ENCODE results near the gene CPNE4. TPM values are rescaled to one million over a fixed set of nuclear protein-coding genes. Genes with fewer than 3 reads are reported as not detected.

The CPNE4 gene
- total and polyA plus RNA-seq, 7 donors: 0.03 to 0.04 TPM; not detected in 5

DNA sequence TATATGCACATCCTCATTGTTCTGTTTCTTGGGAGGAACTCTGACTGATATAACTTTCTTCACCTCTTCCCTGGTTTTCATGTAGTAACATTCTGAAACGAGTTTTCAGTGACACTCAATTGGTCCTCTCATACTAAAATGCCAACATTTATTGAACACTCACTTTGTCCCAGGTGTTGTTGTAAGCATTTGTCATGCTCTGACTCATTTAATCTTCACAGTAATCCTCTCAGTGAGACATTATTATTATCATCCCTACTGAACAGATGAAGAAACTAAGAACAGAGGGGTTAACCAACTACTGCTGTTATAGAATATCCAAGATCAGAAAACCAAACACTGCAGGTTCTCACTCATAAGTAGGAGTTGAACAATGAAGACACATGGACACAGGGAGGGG lies 437.9 kb downstream of the CPNE4 start:
- H3K27me3 ChIP-seq (ENCODE audit: insufficient read depth in 3 of 3, low read length in 2 of 3): no peaks in the 10 kb centered on the region
- WGBS, 3 donors: 62 to 82% (median 63%) methylated on average over 1 of the region's 1 CpG
- intact Hi-C loops (cut with DNase I): no loop called here

GRCh38 chr3:131591394-131592014 lies 443.3 kb downstream of the CPNE4 start:
- no peaks in the 10 kb centered on the region for H3K27me3 ChIP-seq (ENCODE audit: insufficient read depth in 3 of 3, low read length in 2 of 3)
- intact Hi-C loops (cut with DNase I): no loop called here
- no peak for DNase-seq
- no peak overlapping the region for H3K27ac ChIP-seq
- H3K36me3 ChIP-seq (ENCODE audit: insufficient read depth in 1 of 2, low read depth in 1 of 2): no peaks in the 10 kb centered on the region
- no peaks in the 10 kb centered on the region for H3K9me3 ChIP-seq
- WGBS, 3 donors: 26 to 44% (median 27%) methylated on average over 1 of the region's 1 CpG
- TF ChIP-seq, protein P1, sequence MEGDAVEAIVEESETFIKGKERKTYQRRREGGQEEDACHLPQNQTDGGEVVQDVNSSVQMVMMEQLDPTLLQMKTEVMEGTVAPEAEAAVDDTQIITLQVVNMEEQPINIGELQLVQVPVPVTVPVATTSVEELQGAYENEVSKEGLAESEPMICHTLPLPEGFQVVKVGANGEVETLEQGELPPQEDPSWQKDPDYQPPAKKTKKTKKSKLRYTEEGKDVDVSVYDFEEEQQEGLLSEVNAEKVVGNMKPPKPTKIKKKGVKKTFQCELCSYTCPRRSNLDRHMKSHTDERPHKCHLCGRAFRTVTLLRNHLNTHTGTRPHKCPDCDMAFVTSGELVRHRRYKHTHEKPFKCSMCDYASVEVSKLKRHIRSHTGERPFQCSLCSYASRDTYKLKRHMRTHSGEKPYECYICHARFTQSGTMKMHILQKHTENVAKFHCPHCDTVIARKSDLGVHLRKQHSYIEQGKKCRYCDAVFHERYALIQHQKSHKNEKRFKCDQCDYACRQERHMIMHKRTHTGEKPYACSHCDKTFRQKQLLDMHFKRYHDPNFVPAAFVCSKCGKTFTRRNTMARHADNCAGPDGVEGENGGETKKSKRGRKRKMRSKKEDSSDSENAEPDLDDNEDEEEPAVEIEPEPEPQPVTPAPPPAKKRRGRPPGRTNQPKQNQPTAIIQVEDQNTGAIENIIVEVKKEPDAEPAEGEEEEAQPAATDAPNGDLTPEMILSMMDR (IDR thresholded peaks at IDR 0.05): no peak
- H3K4me3 ChIP-seq: no peak overlapping the region
- no peaks in the 10 kb centered on the region for H3K4me1 ChIP-seq
- no peak for ATAC-seq

More for the DNA sequence above, 437.9 kb downstream of the CPNE4 start:
- Histone ChIP-seq H3K4me3 (no peak overlapping the region), H3K27ac (no peak overlapping the region), H3K9me3 (no peaks in the 10 kb centered on the region), H3K4me1 (no peaks in the 10 kb centered on the region), H3K36me3 (ENCODE audit: insufficient read depth in 1 of 2, low read depth in 1 of 2) (no peaks in the 10 kb centered on the region)
- DNase-seq (no peak), ATAC-seq (no peak)
- TF ChIP-seq, protein P1 (IDR thresholded peaks at IDR 0.05): no peak

- H3K9me3 ChIP-seq: no peaks in the 10 kb centered on the region
- H3K27ac ChIP-seq: no peak overlapping the region
- H3K4me1 ChIP-seq: no peaks in the 10 kb centered on the region
- intact Hi-C loops (cut with DNase I): no loop called here
- no peaks in the 10 kb centered on the region for H3K36me3 ChIP-seq (ENCODE audit: insufficient read depth in 1 of 2, low read depth in 1 of 2)
- ATAC-seq (no peak), DNase-seq (no peak)
- no peaks in the 10 kb centered on the region for H3K27me3 ChIP-seq (ENCODE audit: insufficient read depth in 3 of 3, low read length in 2 of 3)
- H3K4me3 ChIP-seq: no peak overlapping the region
- TF ChIP-seq, protein P1 (IDR thresholded peaks at IDR 0.05): no peak
These were observed 448.5 kb downstream of the CPNE4 start for GRCh38 chr3:131586277-131586676.

GRCh38 chr3:131582438-131582837 lies 452.4 kb downstream of the CPNE4 start:
- H3K36me3 ChIP-seq (ENCODE audit: insufficient read depth in 1 of 2, low read depth in 1 of 2): no peaks in the 10 kb centered on the region
- no peaks in the 10 kb centered on the region for H3K27me3 ChIP-seq (ENCODE audit: insufficient read depth in 3 of 3, low read length in 2 of 3)
- TF ChIP-seq, protein P1 (IDR thresholded peaks at IDR 0.05): no peak
- H3K9me3 ChIP-seq: no peaks in the 10 kb centered on the region
- intact Hi-C loops (cut with DNase I): no loop called here
- no peaks in the 10 kb centered on the region for H3K4me1 ChIP-seq
- H3K4me3 ChIP-seq: no peak overlapping the region
- DNase-seq (no peak), ATAC-seq (no peak)
- no peak overlapping the region for H3K27ac ChIP-seq
- WGBS, 3 donors: 79 to 97% (median 89%) methylated on average over 1 of the region's 1 CpG

DNA sequence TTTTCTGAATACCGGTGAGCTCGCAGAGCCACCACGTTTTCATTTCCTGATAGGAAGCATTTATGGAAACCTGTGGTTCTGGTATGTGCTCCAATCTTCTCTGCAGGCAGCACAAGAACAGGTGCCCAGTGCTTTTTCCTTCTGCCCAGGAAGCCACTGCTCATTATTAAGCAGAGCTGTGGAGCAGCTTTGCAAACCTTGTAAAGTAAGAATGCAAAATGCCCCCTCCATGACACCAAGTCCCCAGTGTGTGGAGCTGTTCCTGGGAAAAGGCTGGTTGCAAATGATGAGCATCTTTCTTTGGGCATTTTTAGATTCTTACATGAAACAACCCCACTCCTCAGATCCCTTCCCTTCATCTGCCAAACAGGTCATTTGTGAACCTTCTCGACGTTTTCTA lies 466.4 kb downstream of the CPNE4 start:
- no peak overlapping the region for H3K4me3 ChIP-seq
- 56 to 58% (median 56%) methylated on average over 5 of the region's 5 CpGs for WGBS, 3 donors
- no peak overlapping the region for H3K27ac ChIP-seq
- intact Hi-C loops (cut with DNase I): no loop called here
- no peaks in the 10 kb centered on the region for H3K36me3 ChIP-seq (ENCODE audit: insufficient read depth in 1 of 2, low read depth in 1 of 2)
- TF ChIP-seq, protein P1 (IDR thresholded peaks at IDR 0.05): no peak
- no peaks in the 10 kb centered on the region for H3K9me3 ChIP-seq
- no peak for DNase-seq
- peaks cover 0 to 5% (median 0%) of the 10 kb centered on the region in 3 donors for H3K27me3 ChIP-seq (ENCODE audit: insufficient read depth in 3 of 3, low read length in 2 of 3)
- H3K4me1 ChIP-seq: no peaks in the 10 kb centered on the region
- ATAC-seq: no peak
